ENCODE results near the gene RIPK4. TPM values are rescaled to one million over a fixed set of nuclear protein-coding genes. Genes with fewer than 3 reads are reported as not detected.

Gene RIPK4
- total RNA-seq, 1 donor from 2014 or later, result not detected

DNA sequence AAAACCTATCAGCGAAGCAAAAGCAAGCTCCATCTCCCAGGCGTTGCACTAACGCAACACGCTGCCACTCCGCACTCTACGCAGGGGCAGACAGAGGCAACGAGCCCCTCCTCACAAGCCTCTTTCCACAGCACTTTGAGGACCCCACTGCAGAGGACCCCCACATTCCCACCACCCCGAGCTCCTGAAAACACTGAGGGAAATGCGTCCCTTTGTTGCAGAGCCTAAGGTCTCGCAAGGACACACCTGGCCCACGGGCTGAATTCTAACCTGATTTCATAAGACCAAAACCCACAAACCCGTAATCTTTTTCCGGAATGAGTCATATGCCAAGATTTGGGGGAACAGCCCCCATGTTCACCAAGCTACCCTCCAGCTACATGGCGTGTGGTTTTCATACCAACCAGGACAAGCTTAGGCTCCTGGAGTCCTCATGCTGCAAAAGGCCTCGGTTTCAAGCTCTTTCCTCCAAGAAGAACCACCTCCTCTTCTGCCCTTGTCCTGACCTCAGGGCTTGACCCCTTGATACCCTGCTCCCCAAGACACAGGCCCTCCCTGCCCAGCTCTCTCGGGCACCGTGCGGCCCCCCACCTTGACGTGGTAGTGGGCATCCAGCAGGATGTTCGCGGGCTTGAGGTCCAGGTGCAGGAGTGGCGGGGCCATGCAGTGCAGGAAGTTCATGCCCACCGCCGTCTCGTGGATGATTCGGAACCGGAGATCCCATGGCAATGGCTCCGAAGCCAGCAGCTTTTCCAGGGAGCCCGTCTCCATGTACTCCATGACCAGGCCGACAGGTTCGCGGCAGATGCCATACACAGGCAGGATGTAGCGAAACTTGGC is 10.7 kb downstream of the RIPK4 start:
- no peak for FAIRE-seq
- no peak for DNase-seq (ENCODE audit: low spot score in 2 of 2)

DNA sequence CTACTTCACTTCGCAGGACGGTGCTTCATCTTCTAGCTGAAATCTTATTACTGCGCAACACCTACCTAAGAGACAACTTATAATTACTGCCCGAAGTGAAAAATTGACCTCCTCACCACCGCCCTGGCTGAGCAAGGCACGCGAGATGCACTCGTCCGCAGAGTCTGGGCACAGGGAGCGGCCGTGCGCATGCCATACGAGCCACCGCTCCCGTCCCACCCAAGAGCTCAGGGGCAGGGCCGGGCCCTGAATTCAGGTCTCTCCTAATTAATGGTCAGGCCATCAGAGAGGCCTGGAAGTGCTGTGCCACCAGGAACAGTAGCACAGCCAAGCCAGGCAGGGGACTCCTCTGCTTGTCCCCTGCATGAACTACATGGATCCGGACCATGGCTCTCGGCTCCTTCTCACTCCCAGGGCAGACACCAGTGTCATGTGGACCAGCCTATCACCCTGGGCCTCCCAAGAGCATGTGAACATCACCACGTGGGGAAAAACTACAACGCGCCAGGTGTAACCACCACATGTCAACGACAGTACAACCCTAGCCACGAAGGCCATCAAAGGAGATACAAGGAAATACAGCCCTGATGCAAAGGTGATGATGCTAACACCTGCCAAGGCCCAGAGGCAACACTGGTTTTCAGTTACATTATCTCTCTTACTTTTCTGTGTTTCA is 11.5 kb downstream of the RIPK4 start:
- FAIRE-seq (no peak), DNase-seq (ENCODE audit: low spot score in 2 of 2) (no peak)

DNA sequence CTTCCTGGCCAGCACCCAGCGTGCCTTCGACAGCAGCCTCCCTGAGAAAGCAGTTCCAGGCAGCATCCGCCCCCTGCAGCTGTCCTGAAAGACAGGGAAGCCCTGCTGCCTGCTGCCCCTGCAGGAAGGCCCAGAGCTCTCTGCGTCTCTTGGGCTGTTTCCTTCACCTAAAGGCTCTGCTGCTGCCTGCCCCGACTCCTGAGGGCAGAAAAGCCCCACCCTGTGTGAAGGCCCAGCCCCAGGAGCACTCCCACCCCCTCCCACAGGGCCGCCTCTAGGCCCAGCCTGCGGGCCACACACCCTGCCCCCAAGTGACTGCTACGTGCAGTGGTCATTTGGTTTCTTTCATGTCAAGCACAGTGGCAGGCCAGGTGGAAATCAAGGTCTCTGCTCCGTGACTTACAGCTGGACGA is 12.4 kb downstream of the RIPK4 start:
- no peak for DNase-seq (ENCODE audit: low spot score in 2 of 2)

DNA sequence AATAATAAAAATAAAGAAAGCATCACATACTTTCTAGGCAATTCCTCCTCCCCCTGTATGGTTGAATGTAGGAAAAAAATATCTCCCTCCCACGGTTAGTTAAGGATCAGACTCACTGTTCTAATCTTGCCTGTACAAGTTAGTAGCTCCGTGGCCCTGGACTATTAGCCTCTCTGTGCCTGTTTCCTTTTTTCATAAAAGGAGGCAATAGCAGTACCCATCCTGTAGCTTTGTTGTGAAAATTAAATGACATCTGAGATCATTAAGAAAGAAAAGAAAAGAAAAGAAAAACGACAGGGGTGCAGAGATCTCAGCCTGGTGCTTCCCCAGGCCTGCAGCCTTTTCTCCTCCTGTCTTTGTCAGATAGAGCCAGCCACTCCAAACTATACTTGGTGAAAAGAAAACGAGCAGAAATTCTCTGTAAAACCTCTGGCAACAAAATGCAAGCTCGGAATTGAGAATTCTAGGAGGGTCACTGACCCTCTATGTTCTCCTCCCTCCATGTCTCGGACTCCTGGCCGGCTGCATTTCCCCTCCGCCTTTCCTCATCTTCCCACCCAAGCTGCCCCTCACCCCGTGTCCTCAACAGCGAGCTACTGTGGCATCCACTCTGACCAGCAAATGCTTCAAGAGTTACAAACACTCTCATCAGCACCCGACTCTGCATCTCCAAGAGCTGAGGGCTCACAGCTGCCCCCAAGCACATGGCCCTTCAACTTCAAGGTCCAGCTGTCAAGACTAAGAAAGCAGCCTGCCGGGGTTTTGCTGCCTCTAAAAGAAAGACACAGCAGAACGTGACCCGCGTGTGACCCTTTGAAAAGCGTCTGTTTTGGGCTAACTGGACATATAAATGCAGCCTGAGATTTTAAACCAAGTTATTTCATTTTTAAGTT is 13.6 kb downstream of the RIPK4 start:
- no peak for FAIRE-seq
- no peak for DNase-seq (ENCODE audit: low spot score in 2 of 2)

More for the DNA sequence above, 12.4 kb downstream of the RIPK4 start:
- no peak for FAIRE-seq

DNA sequence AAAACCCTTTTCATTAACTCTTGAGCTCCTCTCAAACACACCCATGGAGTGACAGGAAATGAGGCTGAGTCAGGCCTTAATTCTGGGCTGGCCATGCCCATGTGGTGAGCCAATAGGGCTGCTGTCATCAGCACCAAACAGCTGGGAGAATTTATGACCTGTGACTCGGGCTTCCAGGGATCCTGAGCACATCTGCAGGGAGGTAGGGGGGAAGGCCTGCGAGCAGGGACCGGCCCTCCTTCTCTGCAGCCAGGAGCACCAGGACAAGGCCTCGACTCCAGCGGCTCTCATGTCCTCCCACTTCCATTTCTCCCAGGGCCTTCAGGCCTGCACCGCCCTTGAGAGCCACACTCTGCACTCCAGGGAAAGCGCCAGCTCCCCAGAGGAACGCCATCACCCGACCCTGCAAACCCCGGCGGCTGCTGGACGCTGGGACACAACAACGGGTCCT is 14.6 kb downstream of the RIPK4 start:
- no peak for DNase-seq (ENCODE audit: low spot score in 2 of 2)
- FAIRE-seq, result no peak

DNA sequence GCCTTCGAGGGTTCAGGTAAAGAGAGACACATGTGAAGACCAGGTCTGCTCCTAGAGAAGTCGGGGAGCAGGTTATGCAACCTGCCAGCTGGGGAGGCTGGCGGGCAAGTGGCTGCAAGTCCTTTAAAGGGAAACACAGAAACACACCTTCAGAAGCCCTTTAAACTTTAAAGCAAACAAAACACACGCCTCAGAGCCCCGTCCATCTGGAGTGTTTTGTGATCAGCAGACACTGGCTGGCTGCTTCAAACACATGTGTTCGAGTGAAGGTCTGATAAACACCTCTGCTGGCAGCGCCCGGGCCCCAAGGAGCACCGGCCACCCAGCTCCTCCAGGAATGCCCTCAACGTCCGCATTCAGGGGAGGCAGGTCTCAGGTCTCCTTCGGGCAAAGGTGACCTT is 15.2 kb downstream of the RIPK4 start:
- DNase-seq (ENCODE audit: low spot score in 2 of 2) (no peak), FAIRE-seq (no peak)

DNA sequence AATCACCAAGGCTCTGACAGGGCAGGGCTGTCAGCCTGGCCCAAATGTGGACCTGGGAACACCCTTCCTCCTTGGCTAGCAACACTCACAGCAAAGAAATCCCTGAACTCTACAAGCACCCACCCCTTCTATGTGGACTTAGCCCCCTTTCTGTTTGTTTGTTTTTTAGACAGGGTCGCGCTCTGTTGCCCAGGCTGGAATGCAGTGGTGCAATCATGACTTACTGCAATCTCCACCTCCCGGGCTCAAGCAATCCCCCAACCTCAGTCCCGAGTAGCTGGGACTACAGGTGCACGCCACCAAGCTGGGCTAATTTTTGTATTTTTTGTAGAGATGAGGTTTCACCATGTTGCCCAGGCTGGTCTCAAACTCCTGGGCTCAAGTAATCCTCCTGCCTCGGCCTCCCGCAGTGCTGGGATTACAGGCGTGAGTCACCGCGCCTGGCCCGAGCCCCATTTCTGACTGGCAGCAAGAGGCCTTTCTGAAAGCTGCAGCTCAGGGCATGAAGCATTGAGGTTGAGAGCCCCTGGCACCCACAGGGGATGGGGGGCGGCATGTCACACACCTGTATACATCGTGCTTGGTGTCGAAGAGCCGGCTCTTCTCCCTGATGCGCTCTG is 16.2 kb downstream of the RIPK4 start:
- FAIRE-seq (no peak), DNase-seq (ENCODE audit: low spot score in 2 of 2) (no peak)

DNA sequence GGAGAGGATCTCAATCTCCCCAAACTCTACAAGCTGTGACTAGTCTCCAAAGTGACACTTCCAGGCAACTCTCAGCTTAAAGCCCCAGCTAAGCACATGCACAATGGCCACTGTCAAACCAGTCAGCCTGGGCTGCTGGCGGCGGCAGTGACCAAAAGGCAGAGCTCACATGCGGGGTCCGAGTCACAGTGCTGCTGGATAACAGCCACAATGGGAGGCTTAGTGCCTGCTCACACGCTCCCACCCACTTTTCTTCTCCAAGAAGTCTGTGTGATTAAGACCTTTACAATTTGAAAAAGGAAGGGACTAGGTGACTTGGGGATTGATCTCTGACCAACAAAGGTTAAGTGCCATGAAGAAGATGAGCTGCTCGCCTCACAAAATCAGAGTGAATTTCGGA is 16.8 kb downstream of the RIPK4 start:
- FAIRE-seq, result no peak

DNA sequence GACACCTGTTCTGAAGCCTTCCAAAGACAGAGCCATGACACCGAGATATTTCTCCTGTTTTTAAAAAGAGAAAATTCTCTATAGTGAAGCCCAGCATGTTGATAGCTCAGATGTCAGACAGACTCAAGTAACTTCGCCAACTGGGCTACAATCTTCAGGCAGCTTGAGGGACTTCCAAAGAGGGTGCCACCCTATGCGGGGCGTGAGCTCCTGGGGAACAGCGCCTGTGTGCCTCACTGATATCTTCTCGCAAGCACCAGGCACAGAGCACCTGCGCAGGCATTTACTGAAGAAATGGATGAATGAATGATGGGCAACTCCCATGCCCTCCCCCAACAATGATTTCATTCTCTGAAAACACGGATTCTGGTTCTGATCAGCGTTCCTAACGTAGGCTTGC is 17.6 kb downstream of the RIPK4 start:
- FAIRE-seq (no peak), DNase-seq (ENCODE audit: low spot score in 2 of 2) (no peak)

More for the DNA sequence above, 16.8 kb downstream of the RIPK4 start:
- DNase-seq (ENCODE audit: low spot score in 2 of 2), result no peak

DNA sequence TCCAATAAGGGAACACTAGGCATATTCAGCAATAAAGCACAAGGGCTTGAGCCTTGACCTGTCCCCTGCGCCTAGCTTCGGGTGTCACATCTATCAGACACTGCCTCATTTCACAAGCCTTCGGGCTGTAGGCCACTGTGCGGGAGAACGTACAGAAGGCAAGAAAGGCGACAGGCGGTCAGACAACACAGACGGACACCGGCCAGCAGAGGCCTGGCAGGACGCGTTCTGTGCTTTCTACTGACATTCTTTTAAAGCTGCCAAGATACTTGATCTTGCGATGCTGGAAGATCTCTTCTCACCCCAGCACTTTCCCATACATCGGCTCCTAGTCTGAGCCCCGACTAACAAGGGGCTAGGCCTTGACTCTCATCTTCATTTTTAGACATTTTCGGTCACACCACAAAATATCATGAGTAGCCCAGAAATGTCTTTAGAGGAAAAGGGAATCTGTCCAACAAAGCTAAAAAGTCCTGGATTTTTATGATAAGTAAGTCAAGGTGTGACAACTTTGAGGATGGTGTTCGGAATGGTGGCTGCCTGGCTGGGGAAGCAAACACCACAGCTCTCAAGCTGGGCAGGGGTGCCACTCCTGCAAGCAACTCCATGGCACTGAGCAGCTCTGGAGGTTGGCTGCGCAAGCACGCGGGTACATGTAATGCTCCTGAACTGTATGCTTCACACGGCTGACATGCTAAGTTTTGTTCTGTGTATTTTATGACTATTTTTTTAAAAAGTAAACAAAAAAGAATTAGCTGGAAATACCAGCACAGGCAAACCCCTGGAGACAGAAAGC is 18.7 kb downstream of the RIPK4 start:
- DNase-seq (ENCODE audit: low spot score in 2 of 2) (no peak), FAIRE-seq (no peak)

DNA sequence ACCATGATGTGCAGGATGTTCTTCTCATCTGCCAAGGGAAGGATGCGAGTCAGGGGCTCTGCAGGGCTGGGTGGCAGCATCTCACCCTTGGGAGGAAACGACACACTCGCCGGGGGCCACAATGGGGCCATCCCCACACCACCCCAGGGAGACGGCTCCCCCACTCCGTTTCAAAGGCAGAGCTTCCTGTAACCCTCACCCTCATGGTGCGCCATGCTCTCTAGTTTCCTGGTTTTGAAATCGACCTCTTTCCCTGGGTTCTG is 20.2 kb downstream of the RIPK4 start:
- no peak for FAIRE-seq
- DNase-seq (ENCODE audit: low spot score in 2 of 2), result no peak

DNA sequence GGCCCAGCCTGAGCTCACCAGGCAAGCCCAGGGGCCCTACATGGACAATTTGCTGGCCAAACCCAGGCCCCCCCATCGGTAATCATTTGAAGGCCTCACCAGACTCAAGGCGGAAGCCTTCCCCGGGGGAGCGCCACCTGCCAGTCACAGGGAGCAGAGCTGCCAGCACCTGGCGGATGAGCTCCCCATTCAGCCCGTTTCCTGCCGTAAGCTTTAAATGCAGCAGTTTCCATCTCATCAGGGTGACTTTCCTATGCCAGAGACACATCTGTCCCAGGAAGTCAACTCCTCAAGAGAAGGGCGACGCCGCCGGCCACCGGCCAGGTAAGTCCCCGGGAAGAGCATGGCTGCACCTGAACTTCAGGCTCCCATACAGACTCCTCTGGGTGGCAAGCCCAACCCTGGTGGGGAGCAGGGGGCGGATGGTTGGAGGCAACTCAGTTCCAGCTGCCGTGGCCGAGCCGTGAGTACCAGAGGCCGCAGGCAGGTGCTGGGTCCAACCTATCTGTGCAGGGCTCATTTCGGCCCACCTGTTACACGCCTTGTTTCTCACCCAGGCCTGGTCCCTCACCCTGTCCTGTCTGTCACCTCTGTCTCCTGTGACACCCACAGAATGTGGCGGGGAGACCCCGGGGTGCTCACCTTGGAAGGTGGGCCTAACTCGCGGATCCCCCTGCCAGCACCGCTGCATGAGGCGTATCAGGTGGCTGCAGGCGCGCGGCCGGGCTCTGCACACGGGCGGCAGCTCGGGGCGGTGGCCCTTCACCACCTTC is 20.7 kb downstream of the RIPK4 start:
- FAIRE-seq, result no peak
- no peak for DNase-seq (ENCODE audit: low spot score in 2 of 2)

DNA sequence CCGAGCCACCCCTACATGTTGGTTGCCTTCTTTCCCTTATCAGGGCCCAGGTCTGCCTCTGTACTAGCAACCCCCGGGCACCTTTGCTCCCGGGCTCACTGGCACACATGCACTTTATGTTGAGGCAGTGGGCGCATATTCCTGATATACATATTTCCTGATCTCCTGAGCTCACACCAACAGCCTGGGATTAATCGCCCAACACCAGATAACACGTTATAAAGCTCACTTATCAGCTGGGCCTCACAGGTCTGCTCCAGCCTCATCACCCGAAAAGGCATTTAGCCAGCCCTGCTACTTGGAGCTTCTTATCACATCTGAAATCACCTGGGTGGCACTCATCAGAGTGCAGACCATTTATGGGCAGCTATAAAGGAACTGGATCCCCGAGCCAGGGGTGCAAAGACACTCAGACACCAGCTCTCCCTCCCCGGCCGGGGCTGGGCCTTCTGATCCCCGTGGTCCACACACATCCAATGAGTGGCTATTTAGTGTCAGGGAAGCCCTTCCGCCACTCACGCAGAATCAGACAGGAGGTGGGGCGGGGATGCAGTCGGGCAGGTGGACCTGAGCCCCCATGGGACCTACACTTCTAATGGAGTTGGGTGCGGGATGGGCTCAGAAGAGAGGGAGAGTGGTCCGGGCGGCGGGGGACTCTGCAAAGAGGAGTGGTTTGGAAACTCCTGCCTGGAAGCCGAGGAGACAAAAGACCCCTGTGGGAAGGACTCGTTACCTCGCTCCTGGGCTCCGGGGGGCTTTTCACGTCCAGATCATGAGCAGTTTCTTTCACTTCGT is 21.6 kb downstream of the RIPK4 start:
- no peak for FAIRE-seq
- no peak for DNase-seq (ENCODE audit: low spot score in 2 of 2)

DNA sequence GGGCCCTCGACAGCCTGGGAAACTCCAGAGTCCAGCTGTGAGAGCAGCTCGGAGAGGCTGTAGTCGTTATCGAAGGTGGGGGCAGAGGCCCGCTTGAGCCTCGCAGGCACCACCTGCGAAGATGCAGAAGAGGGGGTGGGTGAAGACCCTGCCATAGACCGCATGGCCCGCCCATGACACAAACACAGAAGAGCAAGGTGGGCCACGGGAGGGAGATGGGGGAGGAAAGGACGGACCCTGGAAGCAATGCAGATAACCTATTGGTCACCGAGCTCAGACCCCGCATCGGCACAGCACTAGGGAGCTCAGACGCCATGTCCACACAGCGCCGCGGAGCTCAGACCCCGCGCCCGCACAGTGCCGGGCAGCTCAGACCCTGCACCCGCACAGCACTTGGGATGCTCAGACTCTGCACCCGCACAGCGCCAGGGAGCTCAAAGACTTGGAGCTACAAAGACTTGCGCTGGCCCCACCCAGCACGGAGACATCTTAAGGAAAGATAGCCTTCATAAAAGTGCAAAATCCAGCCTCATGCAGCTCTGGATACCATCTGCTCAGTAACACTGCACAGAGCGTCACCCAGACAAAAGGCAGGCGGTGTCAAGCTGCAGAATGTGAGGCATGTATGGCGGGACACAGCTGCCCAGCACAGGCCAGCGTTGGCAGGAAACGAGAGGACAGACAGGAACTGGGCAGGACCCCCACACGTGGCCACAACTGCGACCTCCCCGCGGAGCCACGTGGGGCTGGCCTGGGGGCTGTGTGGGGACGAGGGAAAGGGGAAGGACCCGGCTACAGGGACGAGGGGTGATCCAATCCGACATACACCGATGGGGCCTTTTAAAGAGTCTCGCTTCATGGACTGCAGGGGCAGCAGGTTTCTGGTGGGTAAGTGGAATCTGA is 22.6 kb downstream of the RIPK4 start:
- FAIRE-seq, result no peak

DNA sequence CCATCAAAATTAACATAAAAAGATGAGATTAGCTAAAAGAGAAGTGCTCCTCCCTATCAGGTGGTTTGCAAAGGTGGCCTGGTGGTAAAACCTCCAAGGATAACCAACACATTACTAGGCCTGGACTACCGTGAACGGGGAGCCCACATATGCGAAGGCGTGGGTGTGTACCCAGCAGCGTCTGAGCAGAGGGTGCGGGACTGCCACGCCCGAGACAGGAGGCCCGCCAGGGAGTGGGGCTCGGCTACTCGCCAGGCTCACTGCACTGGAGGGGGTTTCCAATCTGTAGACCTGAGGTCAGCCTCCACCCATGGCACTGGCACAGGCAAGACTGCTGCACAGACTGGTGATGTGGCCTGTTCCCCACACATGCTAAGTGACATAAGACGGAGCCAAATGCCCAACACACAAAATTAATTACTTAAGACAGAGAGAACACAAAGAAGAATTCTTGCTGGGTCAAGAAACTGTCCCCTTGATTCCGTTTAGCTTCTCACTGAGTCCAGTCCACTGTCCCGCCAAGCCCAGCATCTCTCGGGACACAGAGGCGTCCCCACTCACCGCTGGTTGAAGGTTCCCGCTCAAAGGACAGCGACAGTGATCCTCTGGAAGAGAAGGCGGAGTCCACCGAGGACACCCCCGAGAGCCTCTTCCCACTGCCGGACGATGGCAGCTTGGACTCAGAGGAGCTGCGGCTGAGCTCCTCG is 23.4 kb downstream of the RIPK4 start:
- DNase-seq (ENCODE audit: low spot score in 2 of 2) (no peak), FAIRE-seq (no peak)

More for the DNA sequence above, 22.6 kb downstream of the RIPK4 start:
- no peak for DNase-seq (ENCODE audit: low spot score in 2 of 2)

DNA sequence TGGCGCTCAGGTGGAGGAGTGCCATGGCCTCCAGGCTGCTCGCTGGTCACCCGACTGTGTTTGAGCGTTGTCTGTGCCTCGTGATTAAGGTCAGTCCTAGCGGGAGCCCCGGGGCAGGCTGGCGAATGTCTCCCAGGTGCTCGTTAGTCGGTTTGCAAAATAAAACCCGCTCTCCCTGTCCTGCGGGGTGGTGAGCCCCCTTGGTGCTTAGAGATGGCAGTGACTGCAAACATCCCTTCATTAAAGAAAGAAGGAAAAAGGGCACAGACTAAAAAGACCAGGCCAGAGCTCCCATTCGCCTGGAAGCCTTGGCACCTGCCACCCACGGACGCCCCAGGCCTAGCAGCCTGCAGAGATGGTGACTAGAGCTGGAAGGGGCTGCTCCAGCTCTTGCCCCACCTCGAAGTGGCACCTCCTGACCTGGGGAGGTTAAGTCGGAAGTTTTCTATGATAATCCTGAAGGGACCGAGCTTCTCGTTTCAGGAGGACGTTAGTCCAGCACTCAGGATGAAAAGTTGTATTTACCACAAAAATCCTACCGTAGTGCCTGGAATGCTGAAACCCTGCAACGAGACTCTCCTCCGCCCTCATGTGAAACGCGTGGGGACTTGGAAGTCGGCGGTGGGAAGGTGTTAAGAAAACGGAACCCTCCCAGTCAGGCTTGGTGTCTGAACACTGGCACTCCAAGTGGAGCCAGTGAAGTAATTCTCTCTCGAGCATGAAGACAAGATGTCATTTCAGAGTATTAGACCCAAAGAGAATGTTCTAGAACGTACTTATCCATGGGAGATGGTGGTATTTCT is 24.6 kb downstream of the RIPK4 start:
- FAIRE-seq, result no peak
- no peak for DNase-seq (ENCODE audit: low spot score in 2 of 2)
